Fibroblast of skin of scalp (primary cell): Measurements from ENCODE around the gene GPRC5A.

ENCODE experiments used
- DNase-seq: peaks from one replicate; pipeline ENCODE4 v3.0.0-alpha.2; 2013

GPRC5A gene

GRCh38 chr12:12941450-12942350, 50.3 kb downstream of the GPRC5A start:
- no peak for DNase-seq

- peak; percentile 80 for DNase-seq
Observed at GRCh38 chr12:12943586-12944260, 52.4 kb downstream of the GPRC5A start.

GRCh38 chr12:12945591-12945990, 54.2 kb downstream of the GPRC5A start:
- no peak for DNase-seq

DNA sequence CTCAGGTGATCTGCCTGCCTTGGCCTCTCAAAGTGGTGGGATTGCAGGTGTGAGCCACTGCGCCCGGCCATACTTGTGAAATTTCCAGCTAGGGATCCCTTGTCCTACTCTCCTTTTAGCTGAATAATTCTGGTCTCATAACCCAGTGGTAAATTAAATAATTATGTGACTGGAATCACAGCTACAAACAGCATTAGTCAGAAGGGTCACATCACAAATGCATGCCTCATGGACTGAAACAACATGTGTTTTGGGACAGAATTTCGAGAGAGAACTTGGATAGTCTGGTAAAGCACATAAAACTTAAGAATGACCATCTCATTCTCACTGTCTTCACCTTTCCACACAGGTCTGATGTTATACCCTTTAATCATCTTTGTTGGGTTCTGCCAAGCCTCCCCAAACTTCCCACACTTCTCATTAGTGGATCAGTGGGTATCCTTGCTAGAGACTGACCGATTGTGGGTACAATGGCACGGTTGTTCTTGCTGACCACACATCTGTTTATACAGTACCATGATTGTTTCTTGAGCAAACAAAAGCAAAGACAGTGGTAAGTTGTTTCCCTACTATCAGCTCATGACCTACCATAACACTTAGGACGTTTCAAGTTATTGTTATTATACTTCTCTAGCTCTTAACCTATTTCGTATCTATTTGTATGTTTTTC, 55.5 kb downstream of the GPRC5A start:
- peak; percentile 27 for DNase-seq

- no peak for DNase-seq
Observed at GRCh38 chr12:12947902-12948301, 56.5 kb downstream of the GPRC5A start.

GRCh38 chr12:12951504-12951903, 60.1 kb downstream of the GPRC5A start:
- DNase-seq: no peak

GRCh38 chr12:12952036-12952435, 60.7 kb downstream of the GPRC5A start, which contains the start of gene GPRC5D:
Gene GPRC5D, minus strand, starts transcription at chr12:12952170. Its CDS starts 1,786 bp downstream, at chr12:12950384.
- no peak for DNase-seq

DNA sequence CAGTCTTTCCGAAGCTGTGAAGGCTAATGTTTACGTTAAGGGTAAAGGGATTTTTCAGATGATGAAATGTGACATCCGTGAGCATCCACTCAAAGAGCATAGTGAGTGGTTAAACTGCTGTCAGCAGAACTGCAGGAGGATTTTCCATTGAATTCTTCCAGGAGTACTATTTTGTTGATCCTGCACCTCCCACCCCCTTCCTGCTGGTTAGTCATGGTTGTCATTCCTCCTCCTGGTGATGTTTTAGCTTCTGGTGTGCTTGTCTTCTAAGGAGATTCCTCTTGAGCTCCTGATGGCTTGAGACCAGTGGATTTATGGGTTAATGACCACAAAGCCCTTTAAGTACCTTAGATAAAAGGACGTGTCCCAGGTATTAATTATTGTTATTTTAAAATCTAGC, 63.0 kb downstream of the GPRC5A start:
- DNase-seq: peak; percentile 48

- DNase-seq: no peak
Observed at GRCh38 chr12:12954878-12955625, 63.7 kb downstream of the GPRC5A start.

- DNase-seq: no peak
Observed at GRCh38 chr12:12958886-12959285, 67.5 kb downstream of the GPRC5A start.

DNA sequence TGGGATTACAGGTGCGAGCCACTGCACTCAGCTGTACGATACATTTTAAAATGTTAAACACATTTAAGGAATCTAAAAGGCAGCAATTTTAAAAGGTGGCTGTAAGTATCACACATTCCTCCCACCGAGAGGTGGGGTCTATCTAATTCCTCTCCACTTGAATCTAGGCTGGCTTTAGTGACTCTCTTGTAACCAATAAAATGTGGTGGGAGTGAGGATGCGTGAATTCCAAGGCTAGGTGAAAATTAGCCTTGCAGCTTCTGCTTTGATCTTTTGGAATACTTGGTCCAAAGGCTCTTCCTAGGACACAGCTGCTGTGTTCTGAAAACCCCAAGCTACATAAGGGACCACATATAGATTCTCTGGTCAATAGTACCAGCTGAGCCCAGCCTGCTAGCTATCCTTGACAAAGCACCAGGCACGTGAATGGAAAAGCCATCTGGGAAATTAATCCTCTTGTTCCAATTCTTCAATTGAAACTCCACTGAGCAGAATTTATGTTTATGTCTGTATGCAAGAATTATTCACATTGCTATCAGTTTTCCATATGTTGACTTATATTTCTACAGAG, 69.4 kb downstream of the GPRC5A start:
- DNase-seq: no peak

GRCh38 chr12:12964255-12964654, 72.9 kb downstream of the GPRC5A start:
- no peak for DNase-seq

- DNase-seq: no peak
Observed at GRCh38 chr12:12965836-12966235, 74.5 kb downstream of the GPRC5A start.
